GM19467 (cell line): ENCODE results near the gene OVCH2.

Experiments
- ATAC-seq: cut with Tn5 transposase; IDR thresholded peaks from one replicate; pipeline ENCODE4 v1.9.1; 2021; ENCODE audit warnings: mild to moderate bottlenecking, moderate library complexity; ENCODE audit not compliant: unreplicated experiment

OVCH2 gene

DNA sequence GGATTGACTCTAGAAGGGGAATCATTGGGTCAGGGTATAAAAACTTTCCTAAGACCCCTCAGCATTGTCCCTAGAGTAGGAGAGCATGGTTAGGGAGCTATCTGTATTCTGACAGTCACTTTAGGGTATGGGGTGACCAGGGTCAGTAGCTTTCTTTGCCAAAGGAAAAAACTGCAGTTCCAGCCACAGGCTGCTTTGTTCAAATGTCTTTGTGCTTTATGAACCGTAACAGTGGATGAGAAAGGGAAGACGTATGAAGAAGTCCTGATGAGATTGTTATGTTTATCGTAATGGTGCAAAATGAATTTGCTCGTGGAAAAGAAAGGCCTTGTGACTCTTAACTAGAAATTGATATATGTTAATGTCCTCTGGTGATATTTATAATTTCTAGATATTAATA is 63.0 kb downstream of the OVCH2 start:
- ATAC-seq, result no peak

- ATAC-seq, result no peak
These were observed 63.5 kb downstream of the OVCH2 start for GRCh38 chr11:7642747-7643146.

DNA sequence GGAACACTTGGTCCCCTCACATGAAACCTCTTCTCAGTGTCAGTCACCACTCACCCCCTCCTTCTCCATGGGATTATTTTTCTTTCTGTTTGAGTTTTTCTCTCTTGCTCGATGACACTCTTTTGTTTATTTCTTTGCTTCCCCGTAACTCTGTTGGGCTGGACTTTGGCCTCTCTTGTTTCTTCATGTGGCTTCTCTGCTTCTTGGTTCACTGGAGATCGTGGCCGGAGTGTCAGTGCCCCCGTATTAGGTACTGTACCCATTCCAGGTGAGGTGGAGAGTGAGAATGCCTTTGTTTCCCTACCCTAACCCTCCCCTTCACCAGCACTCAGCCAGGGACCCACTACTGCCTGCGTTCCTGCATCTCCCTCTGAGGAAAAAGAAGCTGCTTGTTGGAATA is 65.5 kb downstream of the OVCH2 start:
- no peak for ATAC-seq

GRCh38 chr11:7639643-7640025 is 66.6 kb downstream of the OVCH2 start:
- no peak for ATAC-seq
